ENCODE measurements around the gene ZNF296. TPM values are rescaled to one million over a fixed set of nuclear protein-coding genes. Genes with fewer than 3 reads are reported as not detected.

The ZNF296 gene
- total RNA-seq, 4 donors from 2014 or later = 2.1 to 5.5 (median 5.4) TPM; not detected in 1

GRCh38 chr19:45079063-45079910, 3.0 kb upstream of the ZNF296 start, which contains the start of gene GEMIN7:
GEMIN7 (plus strand) TSS chr19:45079260; CDS start chr19:45090115, 10,855 bp downstream.
- Histone ChIP-seq H3K4me3 (peak within 1 kb of the TSS; percentile 62 to 86 (median 75)), H3K36me3 (peaks cover 0 to 13% (median 0%) of the 10 kb centered on the region in 3 donors), H3K27me3 (no peaks in the 10 kb centered on the region), H3K4me1 (peaks cover 0 to 49% (median 17%) of the 10 kb centered on the region in 4 donors), H3K27ac (peak within 1 kb of the TSS; percentile 73 to 89 (median 78)), H3K9me3 (no peaks in the 10 kb centered on the region)
- peak; percentile 79 to 87 (median 86) for DNase-seq
- peak in 1 of 2 donors; percentile 51 for TF ChIP-seq POLR2A (IDR thresholded peaks at IDR 0.05)
- TF ChIP-seq CTCF (IDR thresholded peaks at IDR 0.05) = peak in 3 of 6 experiments; percentile 9 to 42 (median 20)

GRCh38 chr19:45078390-45079062, 2.2 kb upstream of the ZNF296 start:
- H3K4me3 ChIP-seq = peak overlapping the region; percentile 62 to 86 (median 75)
- TF ChIP-seq CTCF (IDR thresholded peaks at IDR 0.05) (no peak), POLR2A (IDR thresholded peaks at IDR 0.05) (no peak)
- H3K4me1 ChIP-seq = peaks cover 0 to 49% (median 17%) of the 10 kb centered on the region in 4 donors
- no peaks in the 10 kb centered on the region for H3K9me3 ChIP-seq
- no peaks in the 10 kb centered on the region for H3K27me3 ChIP-seq
- H3K27ac ChIP-seq = peak overlapping the region; percentile 73 to 89 (median 78)
- H3K36me3 ChIP-seq = peaks cover 0 to 13% (median 0%) of the 10 kb centered on the region in 3 donors
- no peak for DNase-seq

GRCh38 chr19:45076851-45077730, 813 bp upstream of the ZNF296 start:
- Histone ChIP-seq H3K36me3 (peaks cover 0 to 11% (median 0%) of the 10 kb centered on the region in 3 donors), H3K4me3 (peak overlapping the region in 3 of 4 donors; percentile 60 to 84 (median 82)), H3K27ac (peak overlapping the region; percentile 84 to 95 (median 90)), H3K27me3 (no peaks in the 10 kb centered on the region), H3K9me3 (no peaks in the 10 kb centered on the region), H3K4me1 (peaks cover 0 to 49% (median 17%) of the 10 kb centered on the region in 4 donors)
- DNase-seq = no peak
- no peak for TF ChIP-seq CTCF (IDR thresholded peaks at IDR 0.05)
- TF ChIP-seq POLR2A (IDR thresholded peaks at IDR 0.05) = no peak

- Histone ChIP-seq H3K4me3 (peak overlapping the region; percentile 60 to 84 (median 78)), H3K4me1 (peaks cover 0 to 41% (median 17%) of the 10 kb centered on the region in 4 donors), H3K27ac (peak overlapping the region; percentile 84 to 95 (median 90)), H3K36me3 (peaks cover 0 to 21% (median 0%) of the 10 kb centered on the region in 3 donors), H3K27me3 (no peaks in the 10 kb centered on the region), H3K9me3 (no peaks in the 10 kb centered on the region)
- peak; percentile 91 to 93 (median 92) for DNase-seq
- TF ChIP-seq CTCF (IDR thresholded peaks at IDR 0.05) (no peak), POLR2A (IDR thresholded peaks at IDR 0.05) (peak; percentile 50 to 64)
Observed at GRCh38 chr19:45075301-45076028, 813 bp downstream of the ZNF296 start.
